B cell (primary cell): ENCODE results near the gene ABR.

ENCODE experiments used
- EZH2 ChIP-seq: IDR thresholded peaks from 2 replicates; pipeline ENCODE4 v1.6.1; 2012; ENCODE audit warnings: borderline replicate concordance, low read depth, mild to moderate bottlenecking, moderate library complexity, low read length; ENCODE audit not compliant: insufficient read depth, poor library complexity, severe bottlenecking
- TF ChIP-seq, protein P1 (sequence below): fragments of 200-600 bp; IDR thresholded peaks from one replicate; pipeline ENCODE4 v1.8.0; 2022; ENCODE audit warnings: antibody characterized with exemption, mild to moderate bottlenecking

- TF ChIP-seq, protein P1, sequence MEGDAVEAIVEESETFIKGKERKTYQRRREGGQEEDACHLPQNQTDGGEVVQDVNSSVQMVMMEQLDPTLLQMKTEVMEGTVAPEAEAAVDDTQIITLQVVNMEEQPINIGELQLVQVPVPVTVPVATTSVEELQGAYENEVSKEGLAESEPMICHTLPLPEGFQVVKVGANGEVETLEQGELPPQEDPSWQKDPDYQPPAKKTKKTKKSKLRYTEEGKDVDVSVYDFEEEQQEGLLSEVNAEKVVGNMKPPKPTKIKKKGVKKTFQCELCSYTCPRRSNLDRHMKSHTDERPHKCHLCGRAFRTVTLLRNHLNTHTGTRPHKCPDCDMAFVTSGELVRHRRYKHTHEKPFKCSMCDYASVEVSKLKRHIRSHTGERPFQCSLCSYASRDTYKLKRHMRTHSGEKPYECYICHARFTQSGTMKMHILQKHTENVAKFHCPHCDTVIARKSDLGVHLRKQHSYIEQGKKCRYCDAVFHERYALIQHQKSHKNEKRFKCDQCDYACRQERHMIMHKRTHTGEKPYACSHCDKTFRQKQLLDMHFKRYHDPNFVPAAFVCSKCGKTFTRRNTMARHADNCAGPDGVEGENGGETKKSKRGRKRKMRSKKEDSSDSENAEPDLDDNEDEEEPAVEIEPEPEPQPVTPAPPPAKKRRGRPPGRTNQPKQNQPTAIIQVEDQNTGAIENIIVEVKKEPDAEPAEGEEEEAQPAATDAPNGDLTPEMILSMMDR: no peak
- no peak for TF ChIP-seq EZH2
Measured at GRCh38 chr17:1158879-1159278, 20.9 kb downstream of the ABR start.
